ENCODE measurements around the gene MYO1G.

- TF ChIP-seq POLR2AphosphoS5 (IDR thresholded peaks at IDR 0.05) (no peak), EP300 (IDR thresholded peaks at IDR 0.05) (no peak)
- TF ChIP-seq, protein P1, sequence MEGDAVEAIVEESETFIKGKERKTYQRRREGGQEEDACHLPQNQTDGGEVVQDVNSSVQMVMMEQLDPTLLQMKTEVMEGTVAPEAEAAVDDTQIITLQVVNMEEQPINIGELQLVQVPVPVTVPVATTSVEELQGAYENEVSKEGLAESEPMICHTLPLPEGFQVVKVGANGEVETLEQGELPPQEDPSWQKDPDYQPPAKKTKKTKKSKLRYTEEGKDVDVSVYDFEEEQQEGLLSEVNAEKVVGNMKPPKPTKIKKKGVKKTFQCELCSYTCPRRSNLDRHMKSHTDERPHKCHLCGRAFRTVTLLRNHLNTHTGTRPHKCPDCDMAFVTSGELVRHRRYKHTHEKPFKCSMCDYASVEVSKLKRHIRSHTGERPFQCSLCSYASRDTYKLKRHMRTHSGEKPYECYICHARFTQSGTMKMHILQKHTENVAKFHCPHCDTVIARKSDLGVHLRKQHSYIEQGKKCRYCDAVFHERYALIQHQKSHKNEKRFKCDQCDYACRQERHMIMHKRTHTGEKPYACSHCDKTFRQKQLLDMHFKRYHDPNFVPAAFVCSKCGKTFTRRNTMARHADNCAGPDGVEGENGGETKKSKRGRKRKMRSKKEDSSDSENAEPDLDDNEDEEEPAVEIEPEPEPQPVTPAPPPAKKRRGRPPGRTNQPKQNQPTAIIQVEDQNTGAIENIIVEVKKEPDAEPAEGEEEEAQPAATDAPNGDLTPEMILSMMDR (IDR thresholded peaks at IDR 0.05) = no peak
These were observed 8.9 kb downstream of the MYO1G start for GRCh38 chr7:44969701-44970522.
